Thoracic aorta (tissue), 2 donors: Measurements from ENCODE around the gene SLC7A4. TPM values are rescaled to one million over a fixed set of nuclear protein-coding genes. Genes with fewer than 3 reads are reported as not detected.

ENCODE experiments used
- ATAC-seq: fragments of 150-250 bp; one replicate; pipeline ENCODE4 v1.8.0; 2017; ENCODE audit warnings: low read depth; ENCODE audit not compliant: insufficient number of reproducible peaks, low FRiP score
- DNase-seq: peaks from one replicate; pipeline ENCODE4 v3.0.0-alpha.2; 2020; ENCODE audit warnings: low spot score
- H3K27ac ChIP-seq, 2 donors: fragments of 200-600 bp; sonication (generic); 1 replicate in 1 of 2; 2 replicates in 1 of 2; pipeline ENCODE4 v1.5.1; 2016; ENCODE audit warnings: mild to moderate bottlenecking in 2 of 2, moderate library complexity in 2 of 2
- H3K27me3 ChIP-seq: fragments of 200-600 bp; sonication (generic); replicated peaks from 2 replicates; pipeline ENCODE4 v1.6.0; 2016; ENCODE audit warnings: mild to moderate bottlenecking; ENCODE audit not compliant: insufficient read depth
- H3K36me3 ChIP-seq: fragments of 200-600 bp; sonication (generic); one replicate; pipeline ENCODE4 v1.5.1; 2016
- H3K4me1 ChIP-seq, 2 donors: fragments of 200-600 bp; sonication (generic); 1 replicate in 1 of 2; 2 replicates in 1 of 2; pipeline versions ENCODE4 v1.5.1 to v1.6.0; 2016; ENCODE audit warnings: low read depth in 2 of 2, mild to moderate bottlenecking in 1 of 2; ENCODE audit not compliant: control insufficient read depth in 1 of 2
- H3K4me3 ChIP-seq: fragments of 200-600 bp; sonication (generic); 2 replicates; pipeline ENCODE4 v1.5.1; 2016; ENCODE audit warnings: mild to moderate bottlenecking
- H3K9me3 ChIP-seq: fragments of 200-600 bp; sonication (generic); 2 replicates; pipeline ENCODE4 v1.5.1; 2016
- CTCF ChIP-seq: fragments of 200-600 bp; sonication (generic); IDR thresholded peaks from one replicate; pipeline ENCODE4 v1.5.1; 2019; ENCODE audit warnings: antibody characterized with exemption
- total RNA-seq, 2 donors: library from RNA; depleted of rRNA; stranded (reverse); fragments of >200 nt; gene quantifications; one replicate each; pipeline versions ENCODE4 v1.1.0 to v1.2.3, GENCODE V29; 2016

Gene SLC7A4
- total RNA-seq, 2 donors from 2014 or later: 1.2 TPM; not detected in 1

GRCh38 chr22:20999350-21000206 lies 32.8 kb downstream of the SLC7A4 start:
- Histone ChIP-seq H3K27me3 (no peaks in the 10 kb centered on the region), H3K4me3 (no peak overlapping the region), H3K36me3 (peaks cover 32% of the 10 kb centered on the region), H3K27ac (no peak overlapping the region), H3K4me1 (peaks cover 22 to 35% of the 10 kb centered on the region in 2 donors), H3K9me3 (no peaks in the 10 kb centered on the region)
- DNase-seq (no peak), ATAC-seq (no peak)
- TF ChIP-seq CTCF: no peak

GRCh38 chr22:20998411-20999336 lies 33.7 kb downstream of the SLC7A4 start:
- ATAC-seq (no peak), DNase-seq (no peak)

GRCh38 chr22:20997536-20998257 lies 34.7 kb downstream of the SLC7A4 start:
- peaks cover 11 to 21% of the 10 kb centered on the region in 2 donors for H3K4me1 ChIP-seq
- DNase-seq: no peak
- ATAC-seq: no peak
- TF ChIP-seq CTCF: no peak
- H3K4me3 ChIP-seq: no peak overlapping the region
- peaks cover 44% of the 10 kb centered on the region for H3K36me3 ChIP-seq
- H3K27ac ChIP-seq: no peak overlapping the region
- H3K9me3 ChIP-seq: no peaks in the 10 kb centered on the region
- H3K27me3 ChIP-seq: no peaks in the 10 kb centered on the region

More at GRCh38 chr22:20998411-20999336, 33.7 kb downstream of the SLC7A4 start:
- Histone ChIP-seq H3K9me3 (no peaks in the 10 kb centered on the region), H3K36me3 (peaks cover 38% of the 10 kb centered on the region), H3K27ac (no peak overlapping the region), H3K27me3 (no peaks in the 10 kb centered on the region), H3K4me1 (peaks cover 18 to 30% of the 10 kb centered on the region in 2 donors), H3K4me3 (no peak overlapping the region)
- TF ChIP-seq CTCF: no peak

GRCh38 chr22:20996598-20997535 lies 35.5 kb downstream of the SLC7A4 start:
- H3K36me3 ChIP-seq: peaks cover 52% of the 10 kb centered on the region
- DNase-seq (no peak), ATAC-seq (no peak)
- H3K9me3 ChIP-seq: no peaks in the 10 kb centered on the region
- no peak overlapping the region for H3K4me3 ChIP-seq
- H3K4me1 ChIP-seq: peaks cover 11 to 21% of the 10 kb centered on the region in 2 donors
- no peak overlapping the region for H3K27ac ChIP-seq
- H3K27me3 ChIP-seq: no peaks in the 10 kb centered on the region
- TF ChIP-seq CTCF: no peak
